ENCODE measurements around the gene TYW1. TPM values are rescaled to one million over a fixed set of nuclear protein-coding genes. Genes with fewer than 3 reads are reported as not detected.
A peak's percentile ranks its signal among the peaks of the same experiment; 100 is the strongest.
"Not testable (repeated sequence)": the region's sequence is repeated elsewhere in the genome, so short reads cannot be mapped to it uniquely, and the experiment has no call there.

TYW1 gene
- total and polyA plus RNA-seq, 2 of the 8 experiments (the other 6 are each of a cell fraction or from before 2014, with no cell fraction given): 8.8 to 16.2 TPM

DNA sequence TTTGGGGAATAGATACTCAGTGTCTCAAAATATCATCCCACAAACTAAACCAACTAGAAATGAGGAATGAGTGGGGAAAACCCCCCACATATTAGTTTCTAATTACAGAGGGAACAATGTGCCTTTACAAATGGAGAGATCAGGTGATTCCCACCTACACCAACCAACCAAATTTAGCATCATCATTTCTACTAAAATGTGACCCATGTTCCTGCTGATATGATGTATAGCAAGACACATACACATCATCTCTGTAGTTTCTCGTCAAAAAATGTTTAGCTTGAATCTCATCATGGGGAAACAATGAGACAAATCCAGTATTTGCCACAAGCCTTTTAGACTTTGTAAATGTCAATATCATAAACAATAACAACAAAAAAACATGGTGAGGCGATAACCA, 35.1 kb downstream of the TYW1 start:
- H2BK20ac ChIP-seq (ENCODE audit: low read length); H3K79me1 ChIP-seq (ENCODE audit: low read depth, low read length); DNase-seq (ENCODE audit: low read depth in 1 of 2, low spot score in 2 of 2); H3K4me1 ChIP-seq (replicated peaks in 1 of 4; ENCODE audit: control insufficient read depth in 3 of 4, insufficient read depth in 4 of 4, low read length in 3 of 4); H3K9ac ChIP-seq (replicated peaks in 1 of 4; ENCODE audit: extremely low read depth in 1 of 4, low read depth in 3 of 4, low read length in 3 of 4); H3K79me2 ChIP-seq (ENCODE audit: control insufficient read depth in 1 of 2, insufficient read depth in 2 of 2, low read length in 2 of 2); H3K27ac ChIP-seq (ENCODE audit: low read depth, low read length); H2BK5ac ChIP-seq (ENCODE audit: low read depth, low read length); H4K8ac ChIP-seq (ENCODE audit: extremely low read depth, insufficient read depth, low read length); H2AK5ac ChIP-seq (ENCODE audit: low read depth, low read length); CTCF ChIA-PET (ENCODE audit: partially characterized antibody); H3K9me3 ChIP-seq (ENCODE audit: insufficient read depth in 2 of 2, low read depth in 1 of 2, low read length in 1 of 2); H2AFZ ChIP-seq (ENCODE audit: low read length); H3K14ac ChIP-seq (ENCODE audit: insufficient read length); H2BK15ac ChIP-seq (ENCODE audit: low read length); H4K91ac ChIP-seq (replicated peaks; ENCODE audit: insufficient read length, low read length); H3K4me3 ChIP-seq (ENCODE audit: extremely low read depth in 1 of 4, insufficient read depth in 2 of 4, low read depth in 3 of 4, low read length in 4 of 4); H2BK12ac ChIP-seq (ENCODE audit: low read depth, low read length); H3K27me3 ChIP-seq (replicated peaks in 1 of 4; ENCODE audit: control insufficient read depth in 3 of 4, extremely low read depth in 1 of 4, insufficient read depth in 3 of 4, low read length in 3 of 4); H3K4ac ChIP-seq (replicated peaks; ENCODE audit: insufficient read length, low read depth, low read length); H3K23ac ChIP-seq (ENCODE audit: insufficient read length); H3K4me2 ChIP-seq (ENCODE audit: insufficient read depth in 1 of 2, low read depth in 2 of 2, low read length in 2 of 2); H4K5ac ChIP-seq (ENCODE audit: insufficient read length, low read depth, low read length); H3K23me2 ChIP-seq (ENCODE audit: low read depth, low read length); H3K18ac ChIP-seq (ENCODE audit: extremely low read depth, low read length); H3K56ac ChIP-seq (replicated peaks; ENCODE audit: insufficient read length, low read depth, low read length); POLR2A ChIA-PET (ENCODE audit: partially characterized antibody); H2BK120ac ChIP-seq (replicated peaks; ENCODE audit: low read depth, low read length); H4K20me1 ChIP-seq (replicated peaks in 1 of 2; ENCODE audit: control insufficient read depth in 1 of 2, insufficient read depth in 2 of 2, low read length in 2 of 2): not testable (repeated sequence)
- WGBS, 2 experiments (ENCODE audit: extremely low coverage in 1 of 2, insufficient coverage in 1 of 2, insufficient read length in 1 of 2, insufficient replicate concordance in 2 of 2, low coverage in 1 of 2, low lambda C conversion rate in 2 of 2, missing lambda C conversion rate in 1 of 2): 96% methylated on average over 1 of the region's 2 CpGs; no CpG with 5 or more reads in 1 of the 2 experiments
- H3K36me3 ChIP-seq (ENCODE audit: control insufficient read depth in 2 of 4, insufficient read depth in 4 of 4, low read length in 3 of 4): peaks cover 0 to 13% (median 4%) of the 10 kb centered on the region in 4 experiments; a peak in 2 of 8 replicates
- peak; percentile 32 for FAIRE-seq

All from H1 (cell line).